Tibial nerve (tissue), 4 donors: ENCODE measurements around the gene RGS16. TPM values are rescaled to one million over a fixed set of nuclear protein-coding genes. Genes with fewer than 3 reads are reported as not detected.

Experiments
- DNase-seq, 2 donors: peaks; one replicate each; pipeline ENCODE4 v3.0.0-alpha.2; 2019; ENCODE audit warnings: low spot score in 2 of 2
- H3K27ac ChIP-seq, 4 donors: fragments of 200-600 bp; sonication (generic) in 3 of 4; one replicate each; pipeline ENCODE4 v1.5.1; 2017 to 2019; ENCODE audit warnings: mild to moderate bottlenecking in 1 of 4
- H3K27me3 ChIP-seq, 2 donors: fragments of 200-600 bp; sonication (generic) in 1 of 2; one replicate each; pipeline versions ENCODE4 v1.5.1 to v1.6.0; 2017 to 2019
- H3K36me3 ChIP-seq, 3 donors: fragments of 200-600 bp; sonication (generic); one replicate each; pipeline ENCODE4 v1.5.1; 2018 to 2019
- H3K4me1 ChIP-seq, 4 donors: fragments of 200-600 bp; sonication (generic) in 3 of 4; one replicate each; pipeline ENCODE4 v1.5.1; 2017 to 2019
- H3K4me3 ChIP-seq, 4 donors: fragments of 200-600 bp; sonication (generic) in 3 of 4; one replicate each; pipeline ENCODE4 v1.5.1; 2017 to 2019; ENCODE audit warnings: mild to moderate bottlenecking in 1 of 4, moderate library complexity in 1 of 4
- H3K9me3 ChIP-seq, 4 donors: fragments of 200-600 bp; sonication (generic) in 3 of 4; one replicate each; pipeline ENCODE4 v1.5.1; 2017 to 2019
- CTCF ChIP-seq, 5 experiments: fragments of 200-600 bp in 3 of 5; fragments of 450-650 bp in 2 of 5; sonication (generic) in 3 of 5; IDR thresholded peaks; one replicate each; pipeline ENCODE4 v1.5.1; 2016 to 2019; ENCODE audit warnings: antibody characterized with exemption in 5 of 5, mild to moderate bottlenecking in 3 of 5, moderate library complexity in 2 of 5
- EP300 ChIP-seq, 2 donors: sonication (generic); formaldehyde crosslinking; IDR thresholded peaks; one replicate each; pipeline ENCODE4 v1.6.1; 2017; ENCODE audit warnings: antibody characterized with exemption in 2 of 2, mild to moderate bottlenecking in 1 of 2
- POLR2A ChIP-seq, 2 donors: fragments of 450-650 bp; IDR thresholded peaks; one replicate each; pipeline ENCODE4 v1.6.1; 2017; ENCODE audit warnings: antibody characterized with exemption in 2 of 2, mild to moderate bottlenecking in 2 of 2, moderate library complexity in 2 of 2
- WGBS, 2 donors: methylation state at CpG; one replicate each; pipeline ENCODE4 v1.1.5; 2018; 5-methylcytosine and 5-hydroxymethylcytosine counted together
- total RNA-seq, 4 donors: library from RNA; depleted of rRNA; stranded (reverse); fragments of >200 nt; gene quantifications; one replicate each; pipeline ENCODE4 v1.1.0, GENCODE V29; 2016

RGS16 gene
- total RNA-seq, 4 donors from 2014 or later: 0.78 to 2.1 (median 1.2) TPM

DNA sequence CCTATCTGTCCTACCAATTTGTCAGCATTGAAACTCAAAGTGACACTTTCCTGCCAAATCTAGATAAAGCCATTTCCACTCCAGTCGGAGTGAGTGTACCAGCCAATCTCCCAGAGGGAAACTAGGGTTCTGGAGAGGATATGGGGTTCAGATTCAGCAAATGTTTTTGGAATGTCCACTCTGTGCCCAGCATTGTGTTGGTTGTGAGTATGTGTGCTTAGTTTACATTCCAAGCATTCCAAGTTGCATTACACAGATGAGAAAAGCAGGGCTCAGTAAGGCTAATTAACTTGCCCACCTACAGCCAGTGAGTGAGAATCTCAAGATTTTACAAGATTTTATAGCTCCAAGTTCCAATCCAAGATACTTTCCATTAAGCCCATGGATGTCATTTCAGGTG is 26.4 kb upstream of the RGS16 start:
- Histone ChIP-seq H3K4me1 (peaks cover 0 to 10% (median 0%) of the 10 kb centered on the region in 4 donors), H3K4me3 (no peak overlapping the region), H3K36me3 (no peaks in the 10 kb centered on the region), H3K27me3 (no peaks in the 10 kb centered on the region), H3K9me3 (no peaks in the 10 kb centered on the region), H3K27ac (no peak overlapping the region)
- WGBS, 2 donors: 62 to 82% methylated on average over 1 of the region's 1 CpG
- TF ChIP-seq EP300 (IDR thresholded peaks at IDR 0.05) (no peak), CTCF (IDR thresholded peaks at IDR 0.05) (no peak), POLR2A (IDR thresholded peaks at IDR 0.05) (no peak)
- no peak for DNase-seq

GRCh38 chr1:182629499-182630096 is 25.4 kb upstream of the RGS16 start:
- Histone ChIP-seq H3K9me3 (no peaks in the 10 kb centered on the region), H3K36me3 (no peaks in the 10 kb centered on the region), H3K27ac (no peak overlapping the region), H3K27me3 (no peaks in the 10 kb centered on the region), H3K4me3 (no peak overlapping the region), H3K4me1 (peaks cover 0 to 12% (median 0%) of the 10 kb centered on the region in 4 donors)
- 76 to 87% methylated on average over 3 of the region's 3 CpGs for WGBS, 2 donors
- no peak for TF ChIP-seq POLR2A (IDR thresholded peaks at IDR 0.05)
- TF ChIP-seq CTCF (IDR thresholded peaks at IDR 0.05): no peak
- no peak for TF ChIP-seq EP300 (IDR thresholded peaks at IDR 0.05)
- DNase-seq: no peak

DNA sequence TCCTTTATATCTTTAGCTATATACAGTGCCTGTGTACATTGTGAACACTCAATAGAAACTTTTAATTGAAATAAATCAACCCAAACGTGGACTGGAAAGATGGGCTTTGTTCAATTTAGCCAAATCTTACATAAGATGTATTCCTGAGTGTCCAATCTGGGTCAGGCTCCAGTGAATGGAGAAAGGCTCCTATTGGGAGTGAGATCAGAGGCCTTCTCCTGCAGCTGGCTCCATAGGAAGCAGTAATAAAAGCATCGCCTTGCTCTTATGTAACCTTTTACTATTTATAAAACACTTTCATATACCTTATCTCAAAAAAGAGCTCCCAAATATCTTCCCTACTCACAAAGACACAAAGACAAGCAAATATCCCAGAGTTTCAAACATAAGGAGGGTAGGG is 24.9 kb upstream of the RGS16 start:
- no peak for DNase-seq
- 42 to 54% methylated on average over 2 of the region's 2 CpGs for WGBS, 2 donors
- peaks cover 0 to 18% (median 0%) of the 10 kb centered on the region in 4 donors for H3K4me1 ChIP-seq

GRCh38 chr1:182628657-182629056 is 24.5 kb upstream of the RGS16 start:
- WGBS, 2 donors: 81 to 83% methylated on average over 1 of the region's 1 CpG
- peaks cover 0 to 18% (median 0%) of the 10 kb centered on the region in 4 donors for H3K4me1 ChIP-seq
- H3K9me3 ChIP-seq: no peaks in the 10 kb centered on the region
- H3K4me3 ChIP-seq: no peak overlapping the region
- no peak for DNase-seq
- H3K27ac ChIP-seq: no peak overlapping the region
- TF ChIP-seq CTCF (IDR thresholded peaks at IDR 0.05): no peak
- no peaks in the 10 kb centered on the region for H3K27me3 ChIP-seq
- no peaks in the 10 kb centered on the region for H3K36me3 ChIP-seq

More for the DNA sequence above, 24.9 kb upstream of the RGS16 start:
- H3K27me3 ChIP-seq: no peaks in the 10 kb centered on the region
- TF ChIP-seq EP300 (IDR thresholded peaks at IDR 0.05) (no peak), POLR2A (IDR thresholded peaks at IDR 0.05) (no peak), CTCF (IDR thresholded peaks at IDR 0.05) (no peak)
- H3K27ac ChIP-seq: no peak overlapping the region
- no peaks in the 10 kb centered on the region for H3K36me3 ChIP-seq
- H3K9me3 ChIP-seq: no peaks in the 10 kb centered on the region
- H3K4me3 ChIP-seq: no peak overlapping the region

DNA sequence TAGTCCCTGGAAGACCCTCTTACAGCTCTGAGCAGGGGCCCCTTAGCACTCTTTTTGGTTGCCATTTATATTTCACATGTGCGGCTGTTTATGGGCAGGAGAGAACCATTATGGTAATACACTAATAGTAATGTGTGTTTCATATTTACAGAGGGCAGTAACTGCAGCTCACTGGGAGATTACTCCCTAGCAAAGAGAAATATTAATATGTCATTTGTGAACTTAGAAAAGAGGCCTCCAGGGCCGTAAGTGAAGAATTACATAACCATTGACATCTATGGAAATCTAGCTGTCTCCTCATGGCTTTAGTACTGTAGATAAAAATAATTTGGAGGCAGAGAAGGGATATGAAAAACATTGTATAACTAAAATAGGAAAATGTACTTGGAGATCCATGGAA is 23.4 kb upstream of the RGS16 start:
- no peak for DNase-seq
- H3K9me3 ChIP-seq: no peaks in the 10 kb centered on the region
- 74% methylated on average over 2 of the region's 2 CpGs for WGBS, 2 donors
- no peak for TF ChIP-seq CTCF (IDR thresholded peaks at IDR 0.05)
- TF ChIP-seq POLR2A (IDR thresholded peaks at IDR 0.05): no peak
- TF ChIP-seq EP300 (IDR thresholded peaks at IDR 0.05): no peak
- H3K27ac ChIP-seq: no peak overlapping the region
- H3K4me1 ChIP-seq: peaks cover 0 to 25% (median 3%) of the 10 kb centered on the region in 4 donors
- H3K4me3 ChIP-seq: no peak overlapping the region
- H3K27me3 ChIP-seq: no peaks in the 10 kb centered on the region
- H3K36me3 ChIP-seq: no peaks in the 10 kb centered on the region
